RWPE1 (cell line): ENCODE measurements around the gene ALKBH2.

ENCODE experiments used
- CTCF ChIA-PET: fragments of 350-600 bp; sonication (Branson Sonifier 250); formaldehyde crosslinking; extraction: SDS; loops from one replicate; lab custom pipeline; 2021; lab: Yijun Ruan, JAX
- POLR2A ChIA-PET: fragments of 400-600 bp; formaldehyde crosslinking; extraction: SDS; loops from one replicate; lab custom pipeline; 2020; ENCODE audit warnings: antibody characterized with exemption; ENCODE audit not compliant: low non-redundant PET; lab: Yijun Ruan, JAX
- DNase-seq: peaks from one replicate; pipeline ENCODE4 v3.0.0; 2012; ENCODE audit warnings: low spot score
- H3K27ac ChIP-seq: fragments of 450-650 bp; 2 replicates; pipeline ENCODE4 v1.5.1; 2017
- CTCF ChIP-seq: fragments of 450-650 bp; conservative IDR thresholded peaks from 2 replicates; pipeline ENCODE4 v1.5.1; 2017; ENCODE audit warnings: low read depth, mild to moderate bottlenecking

ALKBH2 gene

GRCh38 chr12:109087250-109087649 lies 6.0 kb downstream of the ALKBH2 start:
- CTCF ChIA-PET: interaction anchor here (0.6 kb wide), 3 partner anchors 14 to 161 kb away, joined by 3 to 4 read pairs (median 3); no protein-coding TSS in a partner anchor
- H3K27ac ChIP-seq: peak overlapping the region; percentile 48
- DNase-seq: no peak
- POLR2A ChIA-PET: no interaction called here
- TF ChIP-seq CTCF: no peak

- TF ChIP-seq CTCF: no peak
- no peak for DNase-seq
- ChIA-PET CTCF (no interaction called here), POLR2A (no interaction called here)
- 0 out of 2 replicates have a peak overlapping the region, but pooled peaks have one; percentile 9 for H3K27ac ChIP-seq
These were observed 7.7 kb downstream of the ALKBH2 start for GRCh38 chr12:109085590-109085989.

GRCh38 chr12:109084425-109084824 lies 8.8 kb downstream of the ALKBH2 start:
- ChIA-PET POLR2A (no interaction called here), CTCF (interaction anchor here (0.6 to 0.7 kb wide), 3 partner anchors 29 to 201 kb away, joined by 3 to 4 read pairs (median 3); no protein-coding TSS in a partner anchor)
- H3K27ac ChIP-seq: no peak overlapping the region
- no peak for DNase-seq
- TF ChIP-seq CTCF: no peak

GRCh38 chr12:109082751-109083150 lies 10.5 kb downstream of the ALKBH2 start:
- no peak for DNase-seq
- CTCF ChIA-PET: no interaction called here
- no peak overlapping the region for H3K27ac ChIP-seq
- POLR2A ChIA-PET: no interaction called here
- TF ChIP-seq CTCF: no peak

- ChIA-PET POLR2A (no interaction called here), CTCF (no interaction called here)
- DNase-seq: no peak
- H3K27ac ChIP-seq: no peak overlapping the region
- no peak for TF ChIP-seq CTCF
These were observed 18.4 kb downstream of the ALKBH2 start for GRCh38 chr12:109074866-109075265.

GRCh38 chr12:109069307-109070271 lies 23.7 kb downstream of the ALKBH2 start:
- CTCF ChIA-PET: interaction anchor here (0.7 kb wide), 1 partner anchor 8 kb away, joined by 3 read pairs; no protein-coding TSS in a partner anchor
- TF ChIP-seq CTCF: no peak
- POLR2A ChIA-PET: no interaction called here
- no peak overlapping the region for H3K27ac ChIP-seq
- DNase-seq: no peak
